ENCODE data around the gene DIP2A. TPM values are rescaled to one million over a fixed set of nuclear protein-coding genes. Genes with fewer than 3 reads are reported as not detected.

The DIP2A gene
- total RNA-seq, 5 donors from 2014 or later (not counting 1 experiment from before 2014, with no cell fraction given), result 113 to 132 (median 128) TPM

- peaks cover 35 to 36% of the 10 kb centered on the region in 2 experiments for H3K4me1 ChIP-seq (ENCODE audit: control insufficient read depth in 1 of 2, extremely low read depth in 1 of 2, insufficient read depth in 2 of 2, low read length in 2 of 2)
Measured at GRCh38 chr21:46618738-46619379, 160.2 kb downstream of the DIP2A start.

More at GRCh38 chr21:46618738-46619379, 160.2 kb downstream of the DIP2A start:
- peaks cover 42 to 58% (median 50%) of the 10 kb centered on the region in 3 donors for H3K4me1 Mint-ChIP-seq
- H3K27ac Mint-ChIP-seq, result peak overlapping the region in 1 of 2 donors; percentile 17
- H3K4me3 Mint-ChIP-seq, result no peak overlapping the region
- Histone ChIP-seq H3K27me3 (replicated peaks in 1 of 2; ENCODE audit: control insufficient read depth in 2 of 2, extremely low read depth in 1 of 2, insufficient read depth in 2 of 2, low read length in 1 of 2) (no peaks in the 10 kb centered on the region), H3K27ac (ENCODE audit: low read length) (no peak overlapping the region), H3K36me3 (ENCODE audit: control insufficient read depth in 2 of 2, extremely low read depth in 1 of 2, insufficient read depth in 1 of 2, low read length in 1 of 2) (no peaks in the 10 kb centered on the region), H3K9me3 (no peaks in the 10 kb centered on the region), H3K4me3 (ENCODE audit: control insufficient read depth in 1 of 2, extremely low read depth in 1 of 2, low read length in 1 of 2) (no peak overlapping the region)
- peaks cover 0 to 7% (median 0%) of the 10 kb centered on the region in 3 donors for H3K9me3 Mint-ChIP-seq
- H3K36me3 Mint-ChIP-seq, result no peaks in the 10 kb centered on the region
- no CpG with 5 or more reads among the region's 5 CpGs for WGBS (ENCODE audit: insufficient coverage)
- no peaks in the 10 kb centered on the region for H3K27me3 Mint-ChIP-seq
- ChIA-PET POLR2A (no interaction called here), CTCF (no interaction called here)
- DNase-seq (no peak), ATAC-seq (replicated peaks in 1 of 4) (no peak)

Other genes starting within 250 kb of the DIP2A start
- gene LSS, start 230.1 kb upstream of the DIP2A start, total RNA-seq, result 10 to 100 TPM; 41.3 to 63.0 (median 49.4) TPM
- 100 to 1,000 TPM; 126 to 180 (median 166) TPM for gene MCM3AP, start 173.3 kb upstream of the DIP2A start, total RNA-seq
- gene YBEY, start 172.5 kb upstream of the DIP2A start, total RNA-seq, result 10 to 100 TPM; 10.0 to 21.2 (median 19.3) TPM
- gene C21orf58, start 135.0 kb upstream of the DIP2A start, total RNA-seq, result 1 to 10 TPM; 3.9 to 9.2 (median 8.3) TPM
- 10 to 100 TPM; 52.8 to 65.0 (median 58.6) TPM for gene PCNT, start 134.7 kb upstream of the DIP2A start, total RNA-seq
- 10 to 100 TPM in 2 of 5 donors, 1 to 10 TPM in 2, under 1 TPM in 1; 0.49 to 11.4 (median 8.9) TPM for gene S100B, start 146.2 kb downstream of the DIP2A start, total RNA-seq
- gene PRMT2, start 176.8 kb downstream of the DIP2A start, total RNA-seq, result 100 to 1,000 TPM; 145 to 258 (median 205) TPM

Measured in T-cell (primary cell).